Measurements from ENCODE around the gene ATG5.

GRCh38 chr6:106281088-106281487 lies 44.5 kb downstream of the ATG5 start:
- TF ChIP-seq POLR2A (IDR thresholded peaks at IDR 0.05) (no peak), CTCF (IDR thresholded peaks at IDR 0.05) (no peak), POLR2AphosphoS5 (IDR thresholded peaks at IDR 0.05) (no peak)
